Measurements from ENCODE around the gene GRIN1. TPM values are rescaled to one million over a fixed set of nuclear protein-coding genes. Genes with fewer than 3 reads are reported as not detected.
"Not testable (repeated sequence)": the region's sequence is repeated elsewhere in the genome, so short reads cannot be mapped to it uniquely, and the experiment has no call there.

The GRIN1 gene
- total and polyA plus RNA-seq, 4 donors: 16.2 to 207 (median 146) TPM

DNA sequence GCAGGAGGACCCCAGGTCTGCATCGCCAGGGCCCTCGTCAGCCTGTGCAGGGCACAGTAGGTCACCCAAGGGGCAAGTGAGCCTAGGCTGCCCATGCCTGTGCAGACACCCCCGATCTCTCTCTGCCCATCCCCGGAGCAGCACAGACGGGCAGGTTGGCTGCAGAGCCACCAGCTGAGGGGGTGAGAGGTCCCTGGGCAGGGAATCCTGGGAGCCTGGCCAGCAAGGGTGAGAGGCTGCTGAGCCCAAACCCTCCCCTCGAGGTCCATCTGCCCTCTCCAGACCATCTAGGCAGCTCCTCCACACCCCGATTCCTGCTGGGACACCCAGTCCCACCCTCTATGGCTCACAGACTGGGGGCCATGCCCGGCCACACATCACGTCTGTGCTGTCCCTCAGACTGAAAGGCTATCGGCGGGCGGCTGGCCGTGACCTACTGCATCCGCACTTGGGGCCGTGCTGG, 21.7 kb upstream of the GRIN1 start:
- Histone ChIP-seq H3K9me3 (ENCODE audit: control insufficient read depth, insufficient read depth, low read length) (no peaks in the 10 kb centered on the region), H3K27ac (ENCODE audit: low read depth, low read length) (no peak overlapping the region), H3K4me3 (ENCODE audit: low read depth, low read length) (no peak overlapping the region), H3K4me1 (ENCODE audit: control insufficient read depth, insufficient read depth, low read length) (peaks cover 22% of the 10 kb centered on the region), H3K36me3 (ENCODE audit: control insufficient read depth, insufficient read depth, low read length) (peaks cover 16% of the 10 kb centered on the region), H3K27me3 (ENCODE audit: control insufficient read depth, insufficient read depth, low read length) (peaks cover 12% of the 10 kb centered on the region)
- WGBS (ENCODE audit: insufficient coverage): 83% methylated on average over 7 of the region's 15 CpGs
- no peak for DNase-seq (ENCODE audit: low read depth in 4 of 6, low spot score in 6 of 6)

DNA sequence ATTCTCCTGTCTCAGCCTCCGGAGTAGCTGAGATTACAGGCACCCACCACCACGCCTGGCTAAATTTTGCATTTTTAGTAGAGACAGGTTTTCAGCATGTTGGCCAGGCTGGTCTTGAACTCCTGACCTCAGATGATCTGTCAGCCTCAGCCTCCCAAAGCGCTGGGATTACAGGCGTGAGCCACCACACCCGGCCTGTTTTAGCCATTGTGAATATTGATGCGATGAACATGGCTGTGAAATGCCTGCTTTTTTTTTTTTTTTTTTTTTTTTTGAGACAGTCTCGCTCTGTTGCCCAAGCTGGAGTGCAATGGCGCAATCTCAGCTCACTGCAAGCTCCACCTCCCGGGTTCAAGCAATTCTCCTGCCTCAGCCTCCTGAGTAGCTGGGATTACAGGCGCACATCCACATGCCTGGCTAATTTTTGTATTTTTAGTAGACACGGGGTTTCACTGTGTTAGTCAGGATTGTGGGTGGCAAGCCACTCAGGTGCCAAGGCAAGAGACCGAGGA, 20.8 kb upstream of the GRIN1 start:
- not testable (repeated sequence) for H3K4me3 ChIP-seq (ENCODE audit: low read depth, low read length); H3K27ac ChIP-seq (ENCODE audit: low read depth, low read length); H3K36me3 ChIP-seq (ENCODE audit: control insufficient read depth, insufficient read depth, low read length); DNase-seq (ENCODE audit: low read depth in 4 of 6, low spot score in 6 of 6); H3K9me3 ChIP-seq (ENCODE audit: control insufficient read depth, insufficient read depth, low read length)
- Histone ChIP-seq H3K27me3 (ENCODE audit: control insufficient read depth, insufficient read depth, low read length) (peaks cover 11% of the 10 kb centered on the region), H3K4me1 (ENCODE audit: control insufficient read depth, insufficient read depth, low read length) (peaks cover 22% of the 10 kb centered on the region)
- 100% methylated on average over 2 of the region's 12 CpGs for WGBS (ENCODE audit: insufficient coverage)

DNA sequence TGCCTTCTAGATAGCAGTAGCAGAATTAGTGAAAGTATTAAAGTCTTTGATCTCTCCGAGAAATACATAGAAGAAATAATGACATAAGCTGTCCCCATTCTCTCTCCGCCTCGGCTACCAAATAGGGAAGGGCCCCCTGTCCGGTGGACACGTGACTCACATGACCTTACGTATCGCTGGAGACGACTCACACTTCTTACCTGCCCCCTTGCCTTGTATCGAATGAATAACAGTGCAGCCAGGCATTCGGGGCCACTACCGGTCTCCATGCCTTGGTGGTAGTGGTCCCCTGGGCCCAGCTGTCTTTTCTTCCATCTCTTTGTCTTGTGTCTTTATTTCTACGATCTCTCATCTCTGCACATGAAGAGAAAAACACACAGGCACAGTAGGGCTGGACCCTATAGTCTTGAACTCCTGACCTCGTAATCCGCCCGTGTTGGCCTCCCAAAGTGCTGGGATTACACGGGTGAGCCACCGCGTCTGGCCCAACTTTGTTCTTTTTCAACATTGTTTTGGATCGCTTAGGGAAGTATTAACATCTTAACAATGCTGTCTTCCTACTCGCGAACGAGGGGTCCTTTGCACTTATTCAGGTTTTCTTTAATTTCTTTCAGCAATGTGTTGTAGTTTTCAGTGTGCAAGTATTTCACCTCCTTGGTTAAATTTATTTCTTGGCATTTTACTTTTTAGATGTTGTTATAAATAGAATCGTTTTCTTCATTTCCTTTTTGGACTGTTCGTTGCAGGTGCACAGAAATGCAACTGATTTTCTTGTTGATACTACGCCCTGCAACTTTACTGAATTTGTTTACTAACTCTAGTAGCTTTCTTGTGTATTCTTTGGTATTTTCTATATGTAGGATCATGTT, 16.8 kb upstream of the GRIN1 start:
- WGBS (ENCODE audit: insufficient coverage): 56% methylated on average over 7 of the region's 25 CpGs
- H3K4me1 ChIP-seq (ENCODE audit: control insufficient read depth, insufficient read depth, low read length); H3K27ac ChIP-seq (ENCODE audit: low read depth, low read length); H3K27me3 ChIP-seq (ENCODE audit: control insufficient read depth, insufficient read depth, low read length); H3K4me3 ChIP-seq (ENCODE audit: low read depth, low read length); H3K9me3 ChIP-seq (ENCODE audit: control insufficient read depth, insufficient read depth, low read length); H3K36me3 ChIP-seq (ENCODE audit: control insufficient read depth, insufficient read depth, low read length); DNase-seq (ENCODE audit: low read depth in 4 of 6, low spot score in 6 of 6): not testable (repeated sequence)

DNA sequence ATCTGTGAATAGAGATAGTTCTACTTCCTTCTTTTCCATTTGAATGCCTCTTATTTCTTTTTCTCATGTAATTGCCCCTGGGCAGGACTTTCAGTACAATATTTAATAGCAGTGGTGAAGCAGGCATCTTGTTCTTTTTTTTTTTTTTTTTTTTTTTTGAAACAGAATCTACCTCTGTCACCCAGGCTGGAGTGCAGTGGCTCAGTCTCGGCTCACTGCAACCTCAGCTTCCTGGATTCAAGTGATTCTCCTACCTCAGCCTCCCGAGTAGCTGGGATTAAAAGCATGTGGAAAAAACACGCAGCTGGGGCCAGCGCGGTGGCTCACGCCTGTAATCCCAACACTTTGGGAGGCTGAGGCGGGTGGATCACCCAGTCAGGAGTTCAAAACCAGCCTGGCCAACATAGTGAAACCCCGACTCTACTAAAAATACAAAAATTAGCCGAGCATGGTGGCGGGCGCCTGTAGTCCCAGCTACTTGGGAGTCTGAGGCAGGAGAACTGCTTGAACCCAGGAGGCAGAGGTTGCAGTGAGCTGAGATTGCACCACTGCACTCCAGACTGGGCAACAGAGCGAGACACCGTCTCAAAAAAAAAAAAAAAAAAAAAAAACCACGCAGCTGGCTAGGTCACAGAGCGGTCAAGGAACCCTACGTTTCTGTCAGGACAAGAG, 16.0 kb upstream of the GRIN1 start:
- H3K27me3 ChIP-seq (ENCODE audit: control insufficient read depth, insufficient read depth, low read length); DNase-seq (ENCODE audit: low read depth in 4 of 6, low spot score in 6 of 6); H3K27ac ChIP-seq (ENCODE audit: low read depth, low read length); H3K4me3 ChIP-seq (ENCODE audit: low read depth, low read length); H3K9me3 ChIP-seq (ENCODE audit: control insufficient read depth, insufficient read depth, low read length); H3K36me3 ChIP-seq (ENCODE audit: control insufficient read depth, insufficient read depth, low read length): not testable (repeated sequence)
- H3K4me1 ChIP-seq (ENCODE audit: control insufficient read depth, insufficient read depth, low read length): peaks cover 10% of the 10 kb centered on the region
- 89% methylated on average over 12 of the region's 16 CpGs for WGBS (ENCODE audit: insufficient coverage)

DNA sequence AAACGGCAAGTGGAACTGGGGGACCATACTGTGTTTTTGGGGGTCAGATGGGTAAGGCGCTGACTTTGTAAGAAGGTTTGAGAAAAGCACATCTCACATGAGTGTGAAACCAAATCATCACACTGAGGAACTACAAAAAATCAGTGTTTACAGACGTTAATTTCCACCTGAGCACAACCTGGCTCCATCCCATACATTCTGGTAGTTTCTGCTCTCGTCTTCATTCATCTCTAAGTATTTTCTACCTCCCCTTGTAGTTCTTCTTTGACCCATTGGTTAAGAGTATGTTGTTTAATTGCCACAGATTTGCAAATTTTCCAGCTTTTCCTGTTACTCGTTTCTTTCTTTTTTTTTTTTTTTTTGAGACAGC, 15.5 kb upstream of the GRIN1 start:
- Histone ChIP-seq H3K27ac (ENCODE audit: low read depth, low read length) (no peak overlapping the region), H3K4me1 (ENCODE audit: control insufficient read depth, insufficient read depth, low read length) (peaks cover 16% of the 10 kb centered on the region), H3K27me3 (ENCODE audit: control insufficient read depth, insufficient read depth, low read length) (no peaks in the 10 kb centered on the region), H3K4me3 (ENCODE audit: low read depth, low read length) (no peak overlapping the region), H3K36me3 (ENCODE audit: control insufficient read depth, insufficient read depth, low read length) (peaks cover 4% of the 10 kb centered on the region), H3K9me3 (ENCODE audit: control insufficient read depth, insufficient read depth, low read length) (no peaks in the 10 kb centered on the region)
- DNase-seq (ENCODE audit: low read depth in 4 of 6, low spot score in 6 of 6): no peak
- 89% methylated on average over 3 of the region's 5 CpGs for WGBS (ENCODE audit: insufficient coverage)

DNA sequence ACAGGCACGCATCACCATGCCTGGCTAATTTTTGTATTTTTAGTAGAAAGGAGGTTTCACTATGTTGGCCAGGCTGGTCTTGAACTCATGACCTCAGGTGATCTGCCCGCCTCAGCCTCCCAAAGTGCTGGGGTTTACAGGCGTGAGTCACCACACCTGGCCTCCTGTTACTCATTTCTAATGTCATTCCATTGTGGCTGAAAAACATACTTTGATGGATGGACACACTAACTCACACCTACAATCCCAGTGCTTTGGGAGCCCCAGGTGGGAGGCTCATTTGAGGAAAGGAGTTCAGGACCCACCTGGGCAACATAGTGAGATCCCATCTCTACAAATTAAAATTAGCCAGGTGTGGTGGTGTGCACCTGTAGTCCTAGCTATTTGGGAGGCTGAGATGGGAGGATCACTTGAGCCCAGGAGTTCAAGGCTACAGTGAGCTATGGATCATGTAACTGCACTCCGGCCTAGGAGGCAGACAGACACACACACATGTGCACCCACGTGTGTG, 14.9 kb upstream of the GRIN1 start:
- H3K27ac ChIP-seq (ENCODE audit: low read depth, low read length); H3K9me3 ChIP-seq (ENCODE audit: control insufficient read depth, insufficient read depth, low read length); H3K4me3 ChIP-seq (ENCODE audit: low read depth, low read length); H3K36me3 ChIP-seq (ENCODE audit: control insufficient read depth, insufficient read depth, low read length); DNase-seq (ENCODE audit: low read depth in 4 of 6, low spot score in 6 of 6); H3K27me3 ChIP-seq (ENCODE audit: control insufficient read depth, insufficient read depth, low read length): not testable (repeated sequence)
- peaks cover 21% of the 10 kb centered on the region for H3K4me1 ChIP-seq (ENCODE audit: control insufficient read depth, insufficient read depth, low read length)
- 100% methylated on average over 1 of the region's 5 CpGs for WGBS (ENCODE audit: insufficient coverage)

DNA sequence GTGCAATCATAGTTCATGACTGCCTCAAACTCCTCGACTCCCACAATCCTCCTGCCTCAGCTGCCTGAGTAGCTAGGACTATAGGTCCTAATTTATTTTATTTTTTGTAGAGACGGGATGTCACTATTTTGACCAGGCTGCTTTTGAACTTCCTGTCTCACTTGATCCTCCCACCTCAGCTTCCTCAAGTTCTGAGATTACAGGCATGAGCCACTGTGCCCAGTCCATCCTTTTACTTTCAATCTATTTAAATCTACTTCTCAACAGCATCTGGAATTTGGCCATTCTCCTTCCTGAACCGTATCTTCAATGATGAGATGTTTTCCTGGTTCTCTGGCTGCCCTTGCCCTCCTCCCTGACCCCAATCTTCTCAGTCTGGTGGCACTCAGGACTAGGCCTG, 12.2 kb upstream of the GRIN1 start:
- H3K9me3 ChIP-seq (ENCODE audit: control insufficient read depth, insufficient read depth, low read length): no peaks in the 10 kb centered on the region
- no peak for DNase-seq (ENCODE audit: low read depth in 4 of 6, low spot score in 6 of 6)
- no peak overlapping the region for H3K27ac ChIP-seq (ENCODE audit: low read depth, low read length)
- WGBS (ENCODE audit: insufficient coverage): 72% methylated on average over 2 of the region's 3 CpGs
- H3K4me1 ChIP-seq (ENCODE audit: control insufficient read depth, insufficient read depth, low read length): peaks cover 30% of the 10 kb centered on the region
- peaks cover 4% of the 10 kb centered on the region for H3K36me3 ChIP-seq (ENCODE audit: control insufficient read depth, insufficient read depth, low read length)
- H3K27me3 ChIP-seq (ENCODE audit: control insufficient read depth, insufficient read depth, low read length): no peaks in the 10 kb centered on the region
- no peak overlapping the region for H3K4me3 ChIP-seq (ENCODE audit: low read depth, low read length)

GRCh38 chr9:137127301-137128157, 11.4 kb upstream of the GRIN1 start:
- WGBS (ENCODE audit: insufficient coverage): 61% methylated on average over 19 of the region's 24 CpGs
- no peak overlapping the region for H3K4me3 ChIP-seq (ENCODE audit: low read depth, low read length)

GRCh38 chr9:137128158-137128861, 10.6 kb upstream of the GRIN1 start:
- peaks cover 4% of the 10 kb centered on the region for H3K36me3 ChIP-seq (ENCODE audit: control insufficient read depth, insufficient read depth, low read length)
- H3K9me3 ChIP-seq (ENCODE audit: control insufficient read depth, insufficient read depth, low read length): no peaks in the 10 kb centered on the region
- no peak for DNase-seq (ENCODE audit: low read depth in 4 of 6, low spot score in 6 of 6)
- peaks cover 30% of the 10 kb centered on the region for H3K4me1 ChIP-seq (ENCODE audit: control insufficient read depth, insufficient read depth, low read length)
- WGBS (ENCODE audit: insufficient coverage): 69% methylated on average over 16 of the region's 19 CpGs
- no peaks in the 10 kb centered on the region for H3K27me3 ChIP-seq (ENCODE audit: control insufficient read depth, insufficient read depth, low read length)
- no peak overlapping the region for H3K27ac ChIP-seq (ENCODE audit: low read depth, low read length)
- H3K4me3 ChIP-seq (ENCODE audit: low read depth, low read length): peak overlapping the region; percentile 71

More at GRCh38 chr9:137127301-137128157, 11.4 kb upstream of the GRIN1 start:
- H3K4me1 ChIP-seq (ENCODE audit: control insufficient read depth, insufficient read depth, low read length): peaks cover 30% of the 10 kb centered on the region
- no peak overlapping the region for H3K27ac ChIP-seq (ENCODE audit: low read depth, low read length)
- no peaks in the 10 kb centered on the region for H3K27me3 ChIP-seq (ENCODE audit: control insufficient read depth, insufficient read depth, low read length)
- peaks cover 4% of the 10 kb centered on the region for H3K36me3 ChIP-seq (ENCODE audit: control insufficient read depth, insufficient read depth, low read length)
- DNase-seq (ENCODE audit: low read depth in 4 of 6, low spot score in 6 of 6): no peak
- no peaks in the 10 kb centered on the region for H3K9me3 ChIP-seq (ENCODE audit: control insufficient read depth, insufficient read depth, low read length)
